H1 (cell line): Measurements from ENCODE around the gene INSYN1. TPM values are rescaled to one million over a fixed set of nuclear protein-coding genes. Genes with fewer than 3 reads are reported as not detected.

Source experiments
- CTCF ChIA-PET: fragments of 300-600 bp; sonication (Branson Sonifier 250); formaldehyde crosslinking; loops from one replicate; lab custom pipeline; 2021; ENCODE audit not compliant: partially characterized antibody; lab: Charles Lee
- POLR2A ChIA-PET: fragments of 300-600 bp; sonication (Branson Sonifier 250); formaldehyde crosslinking; loops from one replicate; lab custom pipeline; 2021; ENCODE audit warnings: inconsistent platforms; ENCODE audit not compliant: partially characterized antibody; lab: Charles Lee
- DNase-seq, 2 experiments: peaks; one replicate each; pipeline versions ENCODE4 v3.0.0 to v3.0.0-alpha.2; 2010 to 2022; ENCODE audit warnings: low spot score in 2 of 2, low read depth in 1 of 2, mixed read lengths in 1 of 2
- FAIRE-seq: peaks from 2 replicates; lab custom pipeline; 2011; peaks lifted over from hg19 to GRCh38; lab: Jason Lieb, UNC
- H2AFZ ChIP-seq: 2 replicates; pipeline ENCODE4 v1.8.1; 2012; ENCODE audit warnings: low read length, inconsistent platforms
- H2AK5ac ChIP-seq: 2 replicates; pipeline ENCODE4 v1.6.1; 2013; ENCODE audit warnings: low read depth, low read length
- H2BK120ac ChIP-seq: replicated peaks from 2 replicates; pipeline ENCODE3; 2013; ENCODE audit warnings: low read depth, low read length, inconsistent platforms
- H2BK12ac ChIP-seq: 2 replicates; pipeline ENCODE4 v1.6.1; 2013; ENCODE audit warnings: low read depth, low read length
- H2BK15ac ChIP-seq: 2 replicates; pipeline ENCODE4 v1.6.1; 2013; ENCODE audit warnings: low read length
- H2BK20ac ChIP-seq: 2 replicates; pipeline ENCODE4 v1.6.1; 2013; ENCODE audit warnings: low read length
- H2BK5ac ChIP-seq: 2 replicates; pipeline ENCODE4 v1.6.1; 2013; ENCODE audit warnings: low read depth, low read length
- H3K14ac ChIP-seq: 2 replicates; pipeline ENCODE4 v1.6.1; 2013; ENCODE audit warnings: inconsistent platforms; ENCODE audit not compliant: insufficient read length
- H3K18ac ChIP-seq: 2 replicates; pipeline ENCODE4 v1.6.1; 2013; ENCODE audit warnings: low read length; ENCODE audit errors: extremely low read depth
- H3K23ac ChIP-seq: 2 replicates; pipeline ENCODE4 v1.6.1; 2013; ENCODE audit warnings: inconsistent platforms; ENCODE audit not compliant: insufficient read length
- H3K23me2 ChIP-seq: 2 replicates; pipeline ENCODE4 v1.6.1; 2013; ENCODE audit warnings: low read depth, low read length
- H3K27ac ChIP-seq: 2 replicates; pipeline ENCODE4 v1.6.1; 2011; ENCODE audit warnings: low read depth, low read length, inconsistent platforms
- H3K27me3 ChIP-seq, 4 experiments: replicated peaks in 1 of 4; 1 replicate in 1 of 4; 2 replicates in 3 of 4; pipeline versions ENCODE4 v1.6.1 to v1.8.1; 2011 to 2013; ENCODE audit warnings: low read length in 3 of 4, mild to moderate bottlenecking in 3 of 4, inconsistent platforms in 2 of 4, mixed read lengths in 2 of 4, moderate library complexity in 1 of 4; ENCODE audit not compliant: control insufficient read depth in 3 of 4, insufficient read depth in 3 of 4; ENCODE audit errors: extremely low read depth in 1 of 4
- H3K36me3 ChIP-seq, 4 experiments: 2 replicates each; pipeline versions ENCODE4 v1.6.1 to v1.8.1; 2011 to 2013; ENCODE audit warnings: mild to moderate bottlenecking in 4 of 4, low read length in 3 of 4, moderate library complexity in 2 of 4, control low read depth in 1 of 4, inconsistent platforms in 1 of 4; ENCODE audit not compliant: insufficient read depth in 4 of 4, control insufficient read depth in 2 of 4
- H3K4ac ChIP-seq: replicated peaks from 2 replicates; pipeline ENCODE3; 2013; ENCODE audit warnings: low read length, low read depth, mixed read lengths, inconsistent platforms; ENCODE audit not compliant: insufficient read length
- H3K4me1 ChIP-seq, 4 experiments: replicated peaks in 1 of 4; 1 replicate in 1 of 4; 2 replicates in 3 of 4; pipeline versions ENCODE4 v1.6.1 to v1.8.1; 2011 to 2013; ENCODE audit warnings: low read length in 3 of 4, inconsistent platforms in 2 of 4, mixed read lengths in 1 of 4; ENCODE audit not compliant: insufficient read depth in 4 of 4, control insufficient read depth in 3 of 4
- H3K4me2 ChIP-seq, 2 experiments: 2 replicates each; pipeline versions ENCODE4 v1.6.1 to v1.8.1; 2011 to 2013; ENCODE audit warnings: low read depth in 2 of 2, low read length in 2 of 2, control low read depth in 1 of 2, inconsistent platforms in 1 of 2, mild to moderate bottlenecking in 1 of 2; ENCODE audit not compliant: insufficient read depth in 1 of 2
- H3K4me3 ChIP-seq, 4 experiments: fragments of 200-600, 300-600 bp in 1 of 4; sonication (generic), shearing (Covaris generic), sonication (Bioruptor Twin) in 1 of 4; 2 replicates each; pipeline versions ENCODE4 v1.5.1 to v1.8.1; 2011 to 2016; ENCODE audit warnings: low read length in 4 of 4, low read depth in 3 of 4, control low read depth in 2 of 4, inconsistent platforms in 2 of 4, mild to moderate bottlenecking in 2 of 4, mixed read lengths in 1 of 4, moderate library complexity in 1 of 4; ENCODE audit not compliant: insufficient read depth in 2 of 4; ENCODE audit errors: extremely low read depth in 1 of 4
- H3K56ac ChIP-seq: replicated peaks from 2 replicates; pipeline ENCODE3; 2013; ENCODE audit warnings: low read depth, mild to moderate bottlenecking, mixed read lengths, low read length, inconsistent platforms; ENCODE audit not compliant: insufficient read length
- H3K79me1 ChIP-seq: 2 replicates; pipeline ENCODE4 v1.6.1; 2013; ENCODE audit warnings: low read depth, low read length, control low read depth
- H3K79me2 ChIP-seq, 2 experiments: 2 replicates each; pipeline versions ENCODE4 v1.6.1 to v1.8.1; 2012 to 2013; ENCODE audit warnings: low read length in 2 of 2, mild to moderate bottlenecking in 2 of 2, inconsistent platforms in 1 of 2; ENCODE audit not compliant: insufficient read depth in 2 of 2, control insufficient read depth in 1 of 2
- H3K9ac ChIP-seq, 4 experiments: replicated peaks in 1 of 4; 1 replicate in 1 of 4; 2 replicates in 3 of 4; pipeline versions ENCODE4 v1.6.1 to v1.8.1; 2011 to 2013; ENCODE audit warnings: low read depth in 3 of 4, low read length in 3 of 4, control low read depth in 2 of 4, mild to moderate bottlenecking in 2 of 4, moderate library complexity in 2 of 4, inconsistent platforms in 1 of 4; ENCODE audit errors: extremely low read depth in 1 of 4
- H3K9me3 ChIP-seq, 2 experiments: 2 replicates each; pipeline versions ENCODE4 v1.6.1 to v1.8.1; 2012 to 2013; ENCODE audit warnings: mild to moderate bottlenecking in 2 of 2, moderate library complexity in 2 of 2, control low read depth in 1 of 2, inconsistent platforms in 1 of 2, low read depth in 1 of 2, low read length in 1 of 2, mixed read lengths in 1 of 2; ENCODE audit not compliant: insufficient read depth in 2 of 2
- H4K20me1 ChIP-seq, 2 experiments: replicated peaks in 1 of 2; 2 replicates each; pipeline versions ENCODE3 to v1.8.1; 2011 to 2013; ENCODE audit warnings: inconsistent platforms in 2 of 2, low read length in 2 of 2, mild to moderate bottlenecking in 1 of 2; ENCODE audit not compliant: insufficient read depth in 2 of 2, control insufficient read depth in 1 of 2
- H4K5ac ChIP-seq: 2 replicates; pipeline ENCODE4 v1.6.1; 2013; ENCODE audit warnings: low read length, low read depth, mixed read lengths, inconsistent platforms; ENCODE audit not compliant: insufficient read length
- H4K8ac ChIP-seq: 2 replicates; pipeline ENCODE4 v1.8.0; 2013; ENCODE audit warnings: mild to moderate bottlenecking, moderate library complexity, low read length, inconsistent platforms; ENCODE audit not compliant: insufficient read depth; ENCODE audit errors: extremely low read depth
- H4K91ac ChIP-seq: replicated peaks from 2 replicates; pipeline ENCODE3; 2013; ENCODE audit warnings: low read length, mixed read lengths, inconsistent platforms; ENCODE audit not compliant: insufficient read length
- BCL11A ChIP-seq, 2 experiments: IDR thresholded peaks; one replicate each; pipeline ENCODE4 v1.6.1; 2011; ENCODE audit warnings: low read depth in 2 of 2, low read length in 2 of 2, mild to moderate bottlenecking in 2 of 2
- BRCA1 ChIP-seq: IDR thresholded peaks from 2 replicates; pipeline ENCODE4 v1.6.1; 2012; ENCODE audit warnings: low read depth, low read length, improper control_type of control experiment
- CBX5 ChIP-seq: fragments of 300-800, 300-1000 bp; sonication (generic); IDR thresholded peaks from 2 replicates; pipeline ENCODE4 v1.7.1; 2016; ENCODE audit warnings: antibody characterized with exemption, low read length, low read depth
- CHD2 ChIP-seq: IDR thresholded peaks from 2 replicates; pipeline ENCODE4 v1.6.1; 2012; ENCODE audit warnings: low read length, improper control_type of control experiment
- EGR1 ChIP-seq: IDR thresholded peaks from 2 replicates; pipeline ENCODE4 v1.6.1; 2011; ENCODE audit warnings: low read depth, low read length, borderline replicate concordance
- FOSL1 ChIP-seq: IDR thresholded peaks from 2 replicates; pipeline ENCODE4 v1.6.1; 2011; ENCODE audit warnings: mild to moderate bottlenecking, low read depth, low read length, moderate library complexity; ENCODE audit not compliant: insufficient read depth
- POLR2A ChIP-seq, 2 experiments: IDR thresholded peaks; 1 replicate in 1 of 2; 2 replicates in 1 of 2; pipeline ENCODE4 v1.6.1; 2011; ENCODE audit warnings: low read depth in 2 of 2, low read length in 2 of 2, mild to moderate bottlenecking in 2 of 2; ENCODE audit errors: control extremely low read depth in 1 of 2
- POLR2AphosphoS5 ChIP-seq: IDR thresholded peaks from 2 replicates; pipeline ENCODE4 v1.6.1; 2011; ENCODE audit warnings: low read depth, low read length
- SAP30 ChIP-seq: fragments of 300-600 bp; sonication (generic); IDR thresholded peaks from 2 replicates; pipeline ENCODE4 v1.7.1; 2012; ENCODE audit warnings: low read length, moderate library complexity, mild to moderate bottlenecking, inconsistent platforms; ENCODE audit not compliant: insufficient read depth, insufficient replicate concordance
- WGBS, 2 experiments: shearing (Covaris generic) in 1 of 2; methylation state at CpG; one replicate each; pipeline versions ENCODE4 v1.1.6 to v1.1.7; 2013 to 2015; ENCODE audit warnings: low lambda C conversion rate in 2 of 2, mixed read lengths in 2 of 2, inconsistent platforms in 1 of 2, low coverage in 1 of 2, missing lambda C conversion rate in 1 of 2; ENCODE audit not compliant: insufficient replicate concordance in 2 of 2, insufficient coverage in 1 of 2, insufficient read length in 1 of 2; ENCODE audit errors: extremely low coverage in 1 of 2, missing lambda C conversion rate in 1 of 2; 5-methylcytosine and 5-hydroxymethylcytosine counted together
- polyA plus RNA-seq, 7 experiments: library from polyadenylated mRNA; depleted of rRNA in 3 of 7; stranded (reverse) in 5 of 7; unstranded in 2 of 7; fragments of >200 nt in 5 of 7; fragments of 200-250 nt in 2 of 7; gene quantifications; 1 replicate in 5 of 7; 2 replicates in 1 of 7; 4 replicates in 1 of 7; pipeline versions ENCODE4 v1.2.1 to v1.2.3, GENCODE V29; 2011 to 2013; ENCODE audit warnings: missing spikeins in 2 of 7, mixed read lengths in 2 of 7
- total RNA-seq: library from RNA; stranded (reverse); fragmentation: NEBNext Ultra II Directional; extraction: Animal tissue kit (Norgen Biotek cat#: 25700); gene quantifications from 2 replicates; pipeline ENCODE4 v1.2.1, GENCODE V29; 2021
- TF ChIP-seq, protein P1 (sequence below): IDR thresholded peaks from 2 replicates; pipeline ENCODE4 v1.6.1; 2011; ENCODE audit warnings: low read depth, mild to moderate bottlenecking, low read length; ENCODE audit not compliant: insufficient read depth

INSYN1 gene
- total and polyA plus RNA-seq, 2 of the 8 experiments (the other 6 are each of a cell fraction or from before 2014, with no cell fraction given): 7.2 to 10.2 TPM

DNA sequence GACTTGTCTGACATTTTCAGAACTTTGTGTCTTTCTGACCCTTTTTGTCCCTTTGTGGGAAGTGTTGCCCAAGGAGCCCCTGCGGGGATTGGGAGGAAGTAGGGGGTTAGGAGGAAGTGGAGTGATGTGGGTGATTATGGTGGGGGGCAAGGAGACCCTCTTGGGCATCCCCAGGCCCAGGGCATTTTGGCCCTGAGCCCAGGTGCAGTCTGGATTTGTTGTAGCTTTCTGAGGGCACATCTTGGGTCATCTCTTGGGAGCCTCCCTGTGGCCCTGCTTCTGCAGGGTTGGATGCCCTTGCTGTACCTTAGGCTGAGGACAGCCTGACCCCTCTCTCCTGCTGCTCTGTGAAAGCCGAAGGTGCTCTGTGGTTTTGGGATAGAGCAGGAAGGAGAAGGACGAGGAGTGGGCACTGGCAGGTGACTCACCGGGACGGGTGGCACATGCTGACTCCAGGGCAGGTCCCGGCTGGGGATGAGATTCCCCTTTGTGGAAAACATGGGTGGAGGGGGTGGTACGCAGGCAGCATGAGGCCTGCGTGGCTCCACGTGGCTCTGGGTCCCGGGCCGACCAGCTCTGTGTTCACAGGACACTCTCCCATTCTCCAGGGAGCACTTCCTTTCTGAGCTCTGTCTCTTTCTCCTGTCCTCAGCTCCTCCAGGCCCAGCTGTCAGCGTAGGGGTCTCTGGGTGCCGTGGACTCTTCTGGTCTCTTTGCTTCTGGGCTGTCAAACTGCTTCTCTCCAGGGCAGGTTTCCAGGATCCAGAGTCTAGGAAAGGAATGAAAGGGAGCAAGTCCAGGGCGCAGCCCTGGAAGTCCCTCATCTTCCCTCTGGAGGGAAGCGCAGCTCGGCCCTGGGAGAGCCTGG lies 57.1 kb downstream of the INSYN1 start:
- Histone ChIP-seq H4K20me1 (peaks cover 30 to 33% of the 10 kb centered on the region in 2 experiments), H3K4ac (no peak overlapping the region), H2BK12ac (peak overlapping the region; percentile 89; the same call in 1 of the 2 replicates)
- TF ChIP-seq CBX5 (no peak), CHD2 (no peak), SAP30 (no peak), FOSL1 (no peak), EGR1 (no peak), BRCA1 (no peak), BCL11A (IDR thresholded peaks at IDR 0.05; ENCODE audit: low read depth in 2 of 2, low read length in 2 of 2) (no peak), POLR2AphosphoS5 (no peak), POLR2A (IDR thresholded peaks at IDR 0.05; ENCODE audit: control extremely low read depth in 1 of 2, low read depth in 2 of 2, low read length in 2 of 2) (no peak)
- TF ChIP-seq, protein P1, sequence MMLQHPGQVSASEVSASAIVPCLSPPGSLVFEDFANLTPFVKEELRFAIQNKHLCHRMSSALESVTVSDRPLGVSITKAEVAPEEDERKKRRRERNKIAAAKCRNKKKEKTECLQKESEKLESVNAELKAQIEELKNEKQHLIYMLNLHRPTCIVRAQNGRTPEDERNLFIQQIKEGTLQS: no peak

More for the DNA sequence above, 57.1 kb downstream of the INSYN1 start:
- Histone ChIP-seq H3K23ac (no peak overlapping the region), H4K91ac (peak overlapping the region; percentile 82), H3K23me2 (no peaks in the 10 kb centered on the region), H3K56ac (no peak overlapping the region), H3K14ac (no peak overlapping the region), H2BK20ac (no peak overlapping the region; the same call in 1 of the 2 replicates), H3K27ac (0 out of 2 replicates have a peak overlapping the region, but pooled peaks have one; percentile 38), H3K9ac (no peak overlapping the region), H3K4me3 (no peak overlapping the region), H2AFZ (no peak overlapping the region), H3K36me3 (no peaks in the 10 kb centered on the region), H3K18ac (peak overlapping the region; percentile 15; the same call in 1 of the 2 replicates), H4K5ac (no peak overlapping the region), H3K79me2 (peaks cover 8 to 76% of the 10 kb centered on the region in 2 experiments), H2AK5ac (no peak overlapping the region), H2BK15ac (no peak overlapping the region), H3K79me1 (peaks cover 21% of the 10 kb centered on the region), H4K8ac (no peak overlapping the region), H2BK5ac (peak overlapping the region; percentile 79; the same call in 1 of the 2 replicates), H3K4me1 (peaks cover 0 to 29% (median 12%) of the 10 kb centered on the region in 4 experiments; a peak in 6 of 7 replicates), H3K4me2 (no peak overlapping the region), H2BK120ac (no peak overlapping the region), H3K27me3 (no peaks in the 10 kb centered on the region), H3K9me3 (no peaks in the 10 kb centered on the region)
- ChIA-PET POLR2A (interaction anchor here (1.5 to 8.6 kb wide), 3 partner anchors 11 to 64 kb away, joined by 3 to 93 read pairs (median 7); partner anchors contain the start of gene CD276), CTCF (interaction anchor here (0.5 to 18.5 kb wide), 8 partner anchors 9 to 662 kb away, joined by 3 to 496 read pairs (median 10); partner anchors contain the start of genes CD276 and NPTN)
- WGBS, 2 experiments: 85% methylated on average over 16 of the region's 16 CpGs; no CpG with 5 or more reads in 1 of the 2 experiments
- FAIRE-seq: no peak
- DNase-seq: no peak
